HG02623 (cell line): ENCODE results near the gene TMOD2.
A peak's percentile ranks its signal among the peaks of the same experiment; 100 is the strongest.

Source experiments
- ATAC-seq: cut with Tn5 transposase; IDR thresholded peaks from one replicate; pipeline ENCODE4 v1.9.1; 2021; ENCODE audit warnings: moderate library complexity; ENCODE audit not compliant: unreplicated experiment

The TMOD2 gene

DNA sequence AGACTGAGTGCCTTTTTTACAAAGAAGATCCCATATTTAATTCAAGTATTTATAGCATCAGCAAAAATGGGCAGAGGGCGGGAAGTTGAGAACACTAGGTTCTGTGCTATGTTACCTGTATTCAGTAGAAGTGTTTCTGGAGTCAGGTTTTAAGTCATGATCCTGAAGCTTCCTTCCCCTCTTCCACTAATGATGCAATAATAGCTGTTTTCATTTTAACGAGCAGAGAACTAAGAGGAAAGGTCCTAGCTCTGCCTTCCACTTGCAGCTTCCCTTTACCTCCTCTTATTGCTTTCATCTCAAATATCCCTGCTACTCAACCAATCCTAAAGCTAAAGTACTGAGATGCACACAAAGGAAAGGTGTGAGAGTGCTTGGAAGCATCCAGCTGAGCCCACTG, 61.2 kb downstream of the TMOD2 start:
- no peak for ATAC-seq

- ATAC-seq: no peak
Observed at GRCh38 chr15:51814606-51815005, 63.2 kb downstream of the TMOD2 start.

- no peak for ATAC-seq
Observed at GRCh38 chr15:51816611-51817010, 65.2 kb downstream of the TMOD2 start.

DNA sequence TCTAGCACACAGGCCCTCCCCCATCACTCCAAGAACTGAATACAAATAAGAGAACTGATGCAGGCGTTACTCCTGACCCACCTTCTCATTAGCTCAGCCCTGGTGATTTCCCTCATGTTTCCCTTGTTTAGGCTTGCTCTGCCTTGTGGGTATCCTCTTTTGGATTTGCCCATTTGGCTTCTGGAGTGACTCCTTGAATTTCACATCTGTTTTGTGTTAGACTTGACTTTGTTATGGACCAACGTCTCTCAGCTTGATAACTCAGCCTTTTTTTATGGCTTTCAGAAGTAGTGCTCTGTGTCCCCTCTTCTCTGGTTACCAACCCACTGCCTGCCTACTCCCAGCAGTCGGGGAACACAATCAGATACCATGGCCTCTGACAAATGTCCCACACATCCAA, 66.8 kb downstream of the TMOD2 start:
- no peak for ATAC-seq

- no peak for ATAC-seq
Observed at GRCh38 chr15:51825698-51826097, 74.3 kb downstream of the TMOD2 start.

GRCh38 chr15:51828621-51829375, 77.4 kb downstream of the TMOD2 start:
- no peak for ATAC-seq

- peak; percentile 90 for ATAC-seq
Observed at GRCh38 chr15:51829376-51830275, 78.2 kb downstream of the TMOD2 start, which contains the start of gene TMOD3. Gene TMOD3, plus strand, starts transcription at chr15:51829653. Its CDS starts 33,232 bp downstream, at chr15:51862885.

- no peak for ATAC-seq
Observed at GRCh38 chr15:51830276-51830806, 78.9 kb downstream of the TMOD2 start.

GRCh38 chr15:51833772-51834171, 82.4 kb downstream of the TMOD2 start:
- no peak for ATAC-seq

- no peak for ATAC-seq
Observed at GRCh38 chr15:51837792-51838251, 86.4 kb downstream of the TMOD2 start.

DNA sequence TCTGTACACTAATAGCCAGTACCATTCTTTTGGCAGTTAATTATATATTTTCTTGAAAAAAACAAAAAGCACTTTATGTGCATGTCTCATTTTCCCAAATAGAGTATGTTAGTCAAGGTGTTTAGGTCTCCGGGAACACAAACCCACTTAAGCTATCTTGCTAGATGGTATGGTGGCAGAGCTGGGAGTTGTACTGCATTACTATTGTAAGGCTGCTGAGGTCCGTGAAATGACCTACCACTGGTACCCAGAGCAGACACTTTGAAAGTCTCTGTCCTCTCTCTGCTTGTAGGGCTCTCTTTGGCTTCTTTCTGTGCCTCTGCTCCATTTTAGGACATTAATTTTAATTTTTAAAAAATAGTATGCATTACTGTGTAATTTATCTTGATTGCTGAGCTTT, 86.9 kb downstream of the TMOD2 start:
- no peak for ATAC-seq

DNA sequence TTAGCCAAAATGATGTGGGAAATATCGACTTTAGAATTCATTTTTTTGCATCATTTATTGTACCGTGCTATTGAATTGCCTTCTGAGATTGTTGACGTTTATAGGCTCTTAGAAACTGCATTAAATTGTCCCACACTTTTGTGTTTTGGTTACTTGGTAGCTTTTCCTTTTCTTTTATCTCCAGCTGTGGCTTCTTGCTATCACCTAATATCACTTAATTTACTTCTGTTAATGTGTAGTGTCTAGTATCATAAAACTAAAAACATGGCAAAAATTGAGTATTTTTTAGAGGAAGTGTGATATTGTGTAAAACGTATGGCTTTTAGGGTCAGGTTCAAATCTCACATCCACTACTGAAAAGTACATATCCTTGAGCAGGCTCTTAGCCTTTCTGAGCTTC, 89.3 kb downstream of the TMOD2 start:
- ATAC-seq: no peak

GRCh38 chr15:51841406-51842040, 90.1 kb downstream of the TMOD2 start:
- ATAC-seq: no peak

GRCh38 chr15:51842265-51842664, 90.9 kb downstream of the TMOD2 start:
- no peak for ATAC-seq

DNA sequence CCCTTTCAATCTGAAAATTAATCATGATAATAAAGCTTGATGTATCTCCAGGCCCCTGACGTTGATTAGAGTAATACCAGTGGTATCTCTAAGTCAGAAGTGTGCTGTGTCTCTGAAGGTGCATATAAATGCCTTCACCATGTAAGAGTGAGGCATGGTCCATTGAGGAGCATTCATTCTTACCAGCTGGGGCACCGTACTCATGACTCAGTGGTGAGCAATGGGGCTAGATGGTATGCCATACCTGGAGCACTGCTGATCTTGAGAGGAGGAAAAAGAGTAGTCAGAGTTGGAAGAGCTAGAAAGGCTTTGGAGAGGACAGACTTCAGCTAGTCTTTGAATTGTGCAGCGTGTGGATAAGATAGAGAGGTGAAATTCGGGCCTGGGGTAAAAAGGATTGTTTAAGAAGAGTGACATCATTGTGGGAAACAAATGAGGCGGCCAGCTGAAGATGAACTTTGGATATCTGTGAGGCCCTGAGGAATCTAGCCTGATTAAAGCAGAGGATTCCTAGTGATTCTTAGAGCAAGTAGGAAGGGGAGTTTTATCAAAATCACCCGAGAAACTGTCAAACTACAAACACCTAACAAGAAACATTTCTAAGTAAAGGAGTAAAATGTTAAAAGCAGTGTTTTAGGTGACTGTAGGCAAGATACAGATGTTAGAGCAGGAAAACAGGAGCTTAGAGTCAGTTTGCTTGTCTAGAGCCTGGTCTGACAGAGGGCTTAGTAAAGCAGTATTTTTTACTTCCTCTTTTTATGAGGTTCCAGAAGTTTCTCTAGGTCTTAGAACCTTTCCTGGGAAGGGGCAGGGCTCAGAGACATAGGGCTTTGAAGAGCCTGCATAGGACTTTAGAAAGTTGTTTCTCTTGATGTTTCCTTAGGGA, 91.7 kb downstream of the TMOD2 start:
- no peak for ATAC-seq

- no peak for ATAC-seq
Observed at GRCh38 chr15:51844747-51845426, 93.5 kb downstream of the TMOD2 start.

DNA sequence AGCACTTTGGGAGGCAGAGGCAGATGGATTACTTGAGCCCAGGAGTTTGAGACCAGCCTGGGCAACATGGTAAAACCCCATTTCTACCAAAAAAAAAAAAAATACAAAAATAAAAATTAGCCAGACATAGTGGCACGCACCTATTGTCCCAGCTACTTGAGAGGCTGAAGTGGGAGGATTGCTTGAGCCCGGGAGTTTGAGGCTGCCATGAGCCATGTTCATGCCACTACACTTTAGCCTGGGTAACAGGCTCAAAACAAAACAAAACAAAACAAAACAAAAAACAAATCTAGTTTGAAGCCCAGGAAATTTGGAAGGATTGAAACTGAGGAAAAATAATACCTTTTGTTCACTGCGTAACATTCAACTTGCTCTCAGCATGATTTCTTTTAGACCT, 94.7 kb downstream of the TMOD2 start:
- ATAC-seq: no peak

- no peak for ATAC-seq
Observed at GRCh38 chr15:51846463-51847230, 95.2 kb downstream of the TMOD2 start.

DNA sequence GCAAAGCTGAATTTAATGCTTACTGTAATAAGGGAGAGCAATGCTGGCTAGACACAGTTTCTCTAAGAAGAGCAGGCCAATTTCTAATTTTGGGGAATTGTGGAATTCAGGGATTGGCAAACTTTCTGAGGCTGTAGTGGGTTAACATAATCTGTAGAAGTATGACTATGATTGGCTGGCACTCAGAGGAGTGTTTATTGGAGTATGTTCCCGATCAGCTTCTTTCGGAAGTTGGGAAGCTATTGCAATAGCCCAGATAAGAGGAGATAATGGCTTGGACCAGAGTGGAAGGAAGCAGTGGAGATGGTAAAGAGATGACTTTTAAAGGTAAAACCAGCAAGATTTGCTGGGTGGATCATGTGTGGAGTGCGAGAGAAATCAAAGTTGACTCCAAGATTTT, 97.4 kb downstream of the TMOD2 start:
- no peak for ATAC-seq
